HepG2 (cell line): Measurements from ENCODE around the gene TIMM44. TPM values are rescaled to one million over a fixed set of nuclear protein-coding genes. Genes with fewer than 3 reads are reported as not detected.

Source experiments
- ATF7 ChIP-seq, 2 experiments: fragments of 450-650 bp in 1 of 2; sonication (generic) in 1 of 2; formaldehyde crosslinking in 1 of 2; IDR thresholded peaks; 2 replicates each; pipeline versions ENCODE4 v1.4.0 to v1.6.1; 2016 to 2020; ENCODE audit warnings: antibody characterized with exemption in 1 of 2, mild to moderate bottlenecking in 1 of 2, missing genetic modification reagents in 1 of 2
- CENPX ChIP-seq: sonication (generic); formaldehyde crosslinking; IDR thresholded peaks from 2 replicates; pipeline ENCODE4 v1.9.0; 2021; ENCODE audit warnings: mild to moderate bottlenecking, missing genetic modification reagents, moderate library complexity
- DDIT3 ChIP-seq: sonication (generic); formaldehyde crosslinking; IDR thresholded peaks from 2 replicates; pipeline ENCODE4 v1.4.0; 2020; ENCODE audit warnings: mild to moderate bottlenecking, missing genetic modification reagents
- ELF1 ChIP-seq: sonication (generic); formaldehyde crosslinking; IDR thresholded peaks from 2 replicates; pipeline ENCODE4 v1.4.0; 2020; ENCODE audit warnings: missing genetic modification reagents
- FOXA3 ChIP-seq: IDR thresholded peaks from 2 replicates; pipeline ENCODE4 v1.6.1; 2016; ENCODE audit warnings: missing genetic modification reagents, missing compliant biosample characterization
- FOXK1 ChIP-seq: sonication (generic); formaldehyde crosslinking; IDR thresholded peaks from 2 replicates; pipeline ENCODE4 v1.4.0; 2020; ENCODE audit warnings: low read depth, missing genetic modification reagents, borderline replicate concordance
- HOXD1 ChIP-seq: sonication (generic); formaldehyde crosslinking; IDR thresholded peaks from 2 replicates; pipeline ENCODE4 v1.5.0; 2020; ENCODE audit warnings: missing genetic modification reagents
- PRPF4 ChIP-seq: fragments of 200-400 bp; formaldehyde crosslinking; IDR thresholded peaks from 2 replicates; pipeline ENCODE4 v1.6.1; 2016; ENCODE audit warnings: low read length, low read depth; ENCODE audit not compliant: poor library complexity, severe bottlenecking
- SMYD3 ChIP-seq: sonication (generic); formaldehyde crosslinking; IDR thresholded peaks from 2 replicates; pipeline ENCODE4 v1.8.1; 2023; ENCODE audit warnings: mild to moderate bottlenecking, missing genetic modification reagents
- ZBTB26 ChIP-seq: IDR thresholded peaks from 2 replicates; pipeline ENCODE4 v1.6.1; 2016; ENCODE audit warnings: missing compliant biosample characterization, missing genetic modification reagents, borderline replicate concordance
- ZFP36L1 ChIP-seq: sonication (generic); formaldehyde crosslinking; IDR thresholded peaks from 2 replicates; pipeline ENCODE4 v1.8.0; 2022; ENCODE audit warnings: mild to moderate bottlenecking, missing genetic modification reagents, moderate library complexity
- ZNF232 ChIP-seq: sonication (generic); formaldehyde crosslinking; IDR thresholded peaks from 2 replicates; pipeline ENCODE4 v1.4.0; 2020; ENCODE audit warnings: missing genetic modification reagents, borderline replicate concordance
- ZNF713 ChIP-seq: sonication (generic); formaldehyde crosslinking; IDR thresholded peaks from 2 replicates; pipeline ENCODE4 v1.4.0; 2020; ENCODE audit warnings: mild to moderate bottlenecking, missing genetic modification reagents
- ZNF775 ChIP-seq: sonication (generic); formaldehyde crosslinking; IDR thresholded peaks from 2 replicates; pipeline ENCODE4 v1.4.0; 2020; ENCODE audit warnings: missing genetic modification reagents, mild to moderate bottlenecking, moderate library complexity, borderline replicate concordance
- polyA plus RNA-seq, 8 experiments: library from polyadenylated mRNA; depleted of rRNA in 3 of 8; stranded (reverse) in 7 of 8; unstranded in 1 of 8; fragments of >200 nt; fragmentation: Illumina TruSeq in 4 of 8; extraction: Trizol in 4 of 8; gene quantifications; 2 replicates each; pipeline versions ENCODE4 v1.2.1 to v1.2.3, GENCODE V29; 2011 to 2016; ENCODE audit warnings: low read depth in 4 of 8, missing spikeins in 1 of 8, mixed read lengths in 1 of 8; ENCODE audit not compliant: insufficient read depth in 1 of 8
- total RNA-seq, 5 experiments: library from RNA; depleted of rRNA; stranded (reverse); fragments of >200 nt; fragmentation: Illumina TruSeq; extraction: Trizol; gene quantifications; 2 replicates each; pipeline ENCODE4 v1.2.3, GENCODE V29; 2016; ENCODE audit warnings: low read depth in 1 of 5
- TF ChIP-seq, protein P1 (sequence below): sonication (generic); formaldehyde crosslinking; IDR thresholded peaks from 2 replicates; pipeline ENCODE4 v1.8.1; 2022; ENCODE audit warnings: low read depth, mild to moderate bottlenecking, missing genetic modification reagents
- TF ChIP-seq, protein P2 (sequence below): sonication (generic); formaldehyde crosslinking; IDR thresholded peaks from 2 replicates; pipeline ENCODE4 v1.8.1; 2023; ENCODE audit warnings: mild to moderate bottlenecking, missing genetic modification reagents
- TF ChIP-seq, protein P3 (sequence below): sonication (generic); formaldehyde crosslinking; IDR thresholded peaks from 2 replicates; pipeline ENCODE4 v1.4.0; 2020; ENCODE audit warnings: missing genetic modification reagents
- TF ChIP-seq, protein P4 (sequence below): sonication (generic); formaldehyde crosslinking; IDR thresholded peaks from 2 replicates; pipeline ENCODE4 v1.5.1; 2020; ENCODE audit warnings: missing genetic modification reagents, mild to moderate bottlenecking, borderline replicate concordance

Gene TIMM44
- total and polyA plus RNA-seq, 2 of the 13 experiments (the other 11 are each of a cell fraction or from before 2014, with no cell fraction given), result 42.9 to 72.6 TPM

DNA sequence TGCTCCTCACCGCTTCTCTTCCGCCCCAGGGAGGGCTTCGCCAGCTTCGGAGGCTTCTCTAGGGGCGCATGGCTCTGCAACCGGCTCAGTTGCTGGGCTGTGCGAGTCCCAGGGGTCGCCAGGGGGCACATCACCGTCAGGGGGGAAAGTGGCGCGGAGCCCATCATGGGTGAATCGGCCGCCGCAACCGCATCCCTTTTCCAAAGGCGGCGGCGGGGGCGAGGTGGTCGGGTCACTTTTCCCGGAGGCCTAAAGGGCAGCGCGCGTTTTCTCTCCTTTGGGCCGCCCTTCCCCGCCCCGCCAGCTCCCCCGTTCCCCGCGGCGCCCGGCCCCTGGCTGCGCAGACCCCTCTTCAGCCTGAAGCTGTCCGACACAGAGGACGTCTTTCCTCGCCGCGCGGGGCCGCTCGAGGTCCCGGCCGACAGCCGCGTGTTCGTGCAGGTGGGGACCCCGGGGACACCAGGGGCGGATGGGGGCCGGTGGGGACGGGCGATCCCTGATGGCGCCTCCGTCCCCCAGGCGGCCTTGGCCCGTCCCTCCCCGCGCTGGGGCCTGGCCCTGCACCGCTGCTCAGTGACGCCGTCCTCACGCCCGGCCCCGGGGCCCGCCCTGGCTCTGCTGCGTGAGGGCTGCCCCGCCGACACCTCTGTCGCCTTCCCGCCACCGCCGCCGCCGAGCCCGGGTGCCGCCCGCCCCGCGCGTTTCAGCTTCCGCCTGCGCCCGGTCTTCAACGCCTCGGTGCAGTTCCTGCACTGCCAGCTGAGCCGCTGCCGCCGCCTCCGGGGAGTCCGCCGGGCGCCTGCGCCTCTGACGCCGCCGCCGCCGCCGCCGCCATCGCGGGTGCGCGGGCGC is 27.1 kb downstream of the TIMM44 start (continued):
- TF ChIP-seq ZNF232 (no peak), FOXA3 (CRISPR knock-in tag) (no peak), PRPF4 (no peak), FOXK1 (CRISPR knock-in tag) (no peak), ATF7 (IDR thresholded peaks at IDR 0.05) (no peak), ATF7 (CRISPR knock-in tag; IDR thresholded peaks at IDR 0.05) (no peak), CENPX (CRISPR knock-in tag) (no peak), DDIT3 (CRISPR knock-in tag) (no peak), ZFP36L1 (CRISPR knock-in tag) (no peak), ZNF713 (CRISPR knock-in tag) (no peak), ZNF775 (CRISPR knock-in tag) (no peak), ZBTB26 (CRISPR knock-in tag) (no peak), HOXD1 (CRISPR knock-in tag) (peak; percentile 75; the same call in 1 of the 2 replicates), SMYD3 (CRISPR knock-in tag) (no peak), ELF1 (CRISPR knock-in tag) (no peak)
- TF ChIP-seq, protein P1, sequence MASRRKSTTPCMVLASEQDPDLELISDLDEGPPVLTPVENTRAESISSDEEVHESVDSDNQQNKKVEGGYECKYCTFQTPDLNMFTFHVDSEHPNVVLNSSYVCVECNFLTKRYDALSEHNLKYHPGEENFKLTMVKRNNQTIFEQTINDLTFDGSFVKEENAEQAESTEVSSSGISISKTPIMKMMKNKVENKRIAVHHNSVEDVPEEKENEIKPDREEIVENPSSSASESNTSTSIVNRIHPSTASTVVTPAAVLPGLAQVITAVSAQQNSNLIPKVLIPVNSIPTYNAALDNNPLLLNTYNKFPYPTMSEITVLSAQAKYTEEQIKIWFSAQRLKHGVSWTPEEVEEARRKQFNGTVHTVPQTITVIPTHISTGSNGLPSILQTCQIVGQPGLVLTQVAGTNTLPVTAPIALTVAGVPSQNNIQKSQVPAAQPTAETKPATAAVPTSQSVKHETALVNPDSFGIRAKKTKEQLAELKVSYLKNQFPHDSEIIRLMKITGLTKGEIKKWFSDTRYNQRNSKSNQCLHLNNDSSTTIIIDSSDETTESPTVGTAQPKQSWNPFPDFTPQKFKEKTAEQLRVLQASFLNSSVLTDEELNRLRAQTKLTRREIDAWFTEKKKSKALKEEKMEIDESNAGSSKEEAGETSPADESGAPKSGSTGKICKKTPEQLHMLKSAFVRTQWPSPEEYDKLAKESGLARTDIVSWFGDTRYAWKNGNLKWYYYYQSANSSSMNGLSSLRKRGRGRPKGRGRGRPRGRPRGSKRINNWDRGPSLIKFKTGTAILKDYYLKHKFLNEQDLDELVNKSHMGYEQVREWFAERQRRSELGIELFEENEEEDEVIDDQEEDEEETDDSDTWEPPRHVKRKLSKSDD (CRISPR knock-in tag), result peak; percentile 42; the same call in 1 of the 2 replicates
- TF ChIP-seq, protein P2, sequence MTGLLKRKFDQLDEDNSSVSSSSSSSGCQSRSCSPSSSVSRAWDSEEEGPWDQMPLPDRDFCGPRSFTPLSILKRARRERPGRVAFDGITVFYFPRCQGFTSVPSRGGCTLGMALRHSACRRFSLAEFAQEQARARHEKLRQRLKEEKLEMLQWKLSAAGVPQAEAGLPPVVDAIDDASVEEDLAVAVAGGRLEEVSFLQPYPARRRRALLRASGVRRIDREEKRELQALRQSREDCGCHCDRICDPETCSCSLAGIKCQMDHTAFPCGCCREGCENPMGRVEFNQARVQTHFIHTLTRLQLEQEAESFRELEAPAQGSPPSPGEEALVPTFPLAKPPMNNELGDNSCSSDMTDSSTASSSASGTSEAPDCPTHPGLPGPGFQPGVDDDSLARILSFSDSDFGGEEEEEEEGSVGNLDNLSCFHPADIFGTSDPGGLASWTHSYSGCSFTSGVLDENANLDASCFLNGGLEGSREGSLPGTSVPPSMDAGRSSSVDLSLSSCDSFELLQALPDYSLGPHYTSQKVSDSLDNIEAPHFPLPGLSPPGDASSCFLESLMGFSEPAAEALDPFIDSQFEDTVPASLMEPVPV (CRISPR knock-in tag), result 0 out of 2 replicates have a peak, but pooled peaks have one; percentile 50
- TF ChIP-seq, protein P3, sequence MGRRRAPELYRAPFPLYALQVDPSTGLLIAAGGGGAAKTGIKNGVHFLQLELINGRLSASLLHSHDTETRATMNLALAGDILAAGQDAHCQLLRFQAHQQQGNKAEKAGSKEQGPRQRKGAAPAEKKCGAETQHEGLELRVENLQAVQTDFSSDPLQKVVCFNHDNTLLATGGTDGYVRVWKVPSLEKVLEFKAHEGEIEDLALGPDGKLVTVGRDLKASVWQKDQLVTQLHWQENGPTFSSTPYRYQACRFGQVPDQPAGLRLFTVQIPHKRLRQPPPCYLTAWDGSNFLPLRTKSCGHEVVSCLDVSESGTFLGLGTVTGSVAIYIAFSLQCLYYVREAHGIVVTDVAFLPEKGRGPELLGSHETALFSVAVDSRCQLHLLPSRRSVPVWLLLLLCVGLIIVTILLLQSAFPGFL (CRISPR knock-in tag), result no peak
- TF ChIP-seq, protein P4, sequence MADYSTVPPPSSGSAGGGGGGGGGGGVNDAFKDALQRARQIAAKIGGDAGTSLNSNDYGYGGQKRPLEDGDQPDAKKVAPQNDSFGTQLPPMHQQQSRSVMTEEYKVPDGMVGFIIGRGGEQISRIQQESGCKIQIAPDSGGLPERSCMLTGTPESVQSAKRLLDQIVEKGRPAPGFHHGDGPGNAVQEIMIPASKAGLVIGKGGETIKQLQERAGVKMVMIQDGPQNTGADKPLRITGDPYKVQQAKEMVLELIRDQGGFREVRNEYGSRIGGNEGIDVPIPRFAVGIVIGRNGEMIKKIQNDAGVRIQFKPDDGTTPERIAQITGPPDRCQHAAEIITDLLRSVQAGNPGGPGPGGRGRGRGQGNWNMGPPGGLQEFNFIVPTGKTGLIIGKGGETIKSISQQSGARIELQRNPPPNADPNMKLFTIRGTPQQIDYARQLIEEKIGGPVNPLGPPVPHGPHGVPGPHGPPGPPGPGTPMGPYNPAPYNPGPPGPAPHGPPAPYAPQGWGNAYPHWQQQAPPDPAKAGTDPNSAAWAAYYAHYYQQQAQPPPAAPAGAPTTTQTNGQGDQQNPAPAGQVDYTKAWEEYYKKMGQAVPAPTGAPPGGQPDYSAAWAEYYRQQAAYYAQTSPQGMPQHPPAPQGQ, result no peak
